C4-2B (cell line): ENCODE results near the gene PPP6R3.

Source experiments
- H3K27ac ChIP-seq: fragments of 450-650 bp; 2 replicates; pipeline ENCODE4 v1.5.1; 2017
- CTCF ChIP-seq: fragments of 450-650 bp; conservative IDR thresholded peaks from 2 replicates; pipeline ENCODE4 v1.5.1; 2017; ENCODE audit warnings: mild to moderate bottlenecking
- ZFX ChIP-seq: fragments of 450-650 bp; IDR thresholded peaks from 2 replicates; pipeline ENCODE4 v1.6.1; 2017

PPP6R3 gene

GRCh38 chr11:68589547-68590216 lies 129.1 kb downstream of the PPP6R3 start:
- TF ChIP-seq ZFX (no peak), CTCF (no peak)

GRCh38 chr11:68591719-68592118 lies 131.2 kb downstream of the PPP6R3 start:
- no peak overlapping the region for H3K27ac ChIP-seq
- TF ChIP-seq CTCF (no peak), ZFX (no peak)

More at GRCh38 chr11:68589547-68590216, 129.1 kb downstream of the PPP6R3 start:
- no peak overlapping the region for H3K27ac ChIP-seq

GRCh38 chr11:68593441-68593840 lies 132.9 kb downstream of the PPP6R3 start:
- TF ChIP-seq CTCF (no peak), ZFX (no peak)
- no peak overlapping the region for H3K27ac ChIP-seq

- TF ChIP-seq ZFX (no peak), CTCF (no peak)
- H3K27ac ChIP-seq, result no peak overlapping the region
These were observed 133.6 kb downstream of the PPP6R3 start for GRCh38 chr11:68594123-68594522.

- no peak overlapping the region for H3K27ac ChIP-seq
- no peak for TF ChIP-seq CTCF
- no peak for TF ChIP-seq ZFX
These were observed 135.7 kb downstream of the PPP6R3 start for GRCh38 chr11:68596231-68596630.

- H3K27ac ChIP-seq, result no peak overlapping the region
- TF ChIP-seq CTCF (no peak), ZFX (no peak)
These were observed 138.5 kb downstream of the PPP6R3 start for GRCh38 chr11:68598816-68599653.

- H3K27ac ChIP-seq, result no peak overlapping the region
- TF ChIP-seq ZFX, result no peak
- TF ChIP-seq CTCF, result no peak
These were observed 140.6 kb downstream of the PPP6R3 start for GRCh38 chr11:68601147-68601546.
